NCI-H1105 (cell line): Measurements from ENCODE around the gene CP.
A peak's percentile ranks its signal among the peaks of the same experiment; 100 is the strongest.
"Not testable (repeated sequence)": the region's sequence is repeated elsewhere in the genome, so short reads cannot be mapped to it uniquely, and the experiment has no call there.

Experiments used
- DNase-seq: peaks from one replicate; lab custom pipeline; 2025; lab: John Stamatoyannopoulos, UW

CP gene

GRCh38 chr3:149227591-149228268, 6.1 kb upstream of the CP start:
- no peak for DNase-seq

GRCh38 chr3:149226776-149227175, 5.1 kb upstream of the CP start:
- no peak for DNase-seq

- DNase-seq = no peak
Measured at GRCh38 chr3:149224736-149225594, 3.3 kb upstream of the CP start.

- DNase-seq = no peak
Measured at GRCh38 chr3:149223461-149223820, 1.8 kb upstream of the CP start.

GRCh38 chr3:149219380-149220121, 2.1 kb downstream of the CP start:
- DNase-seq = not testable (repeated sequence)

- DNase-seq = no peak
Measured at GRCh38 chr3:149217347-149217746, 4.3 kb downstream of the CP start.

GRCh38 chr3:149216193-149216869, 5.3 kb downstream of the CP start:
- DNase-seq = peak; percentile 24

- DNase-seq = peak; percentile 14
Measured at GRCh38 chr3:149215515-149215914, 6.1 kb downstream of the CP start.

- no peak for DNase-seq
Measured at GRCh38 chr3:149214702-149215101, 6.9 kb downstream of the CP start.

- DNase-seq = no peak
Measured at GRCh38 chr3:149212386-149212785, 9.2 kb downstream of the CP start.

- no peak for DNase-seq
Measured at GRCh38 chr3:149209431-149209830, 12.2 kb downstream of the CP start.

- no peak for DNase-seq
Measured at GRCh38 chr3:149207475-149207874, 14.2 kb downstream of the CP start.

GRCh38 chr3:149204390-149204991, 17.1 kb downstream of the CP start:
- DNase-seq = no peak

GRCh38 chr3:149203758-149204157, 17.9 kb downstream of the CP start:
- no peak for DNase-seq

- peak; percentile 92 for DNase-seq
Measured at GRCh38 chr3:149199474-149199873, 22.2 kb downstream of the CP start.

GRCh38 chr3:149198611-149199010, 23.0 kb downstream of the CP start:
- DNase-seq = no peak

GRCh38 chr3:149197669-149198068, 24.0 kb downstream of the CP start:
- DNase-seq = no peak

GRCh38 chr3:149196805-149197592, 24.6 kb downstream of the CP start:
- not testable (repeated sequence) for DNase-seq

- DNase-seq = no peak
Measured at GRCh38 chr3:149195221-149195620, 26.4 kb downstream of the CP start.

GRCh38 chr3:149188494-149188893, 33.1 kb downstream of the CP start:
- no peak for DNase-seq

GRCh38 chr3:149186721-149187120, 34.9 kb downstream of the CP start:
- no peak for DNase-seq
